Diencephalon (tissue), 1 donor: ENCODE results near the gene KLHL21. TPM values are rescaled to one million over a fixed set of nuclear protein-coding genes. Genes with fewer than 3 reads are reported as not detected.

Source experiments
- small RNA-seq: library from RNA; depleted of rRNA; stranded (forward); fragments of <200 nt; gene quantifications from one replicate; pipeline ENCODE3, GENCODE V24; 2014
- total RNA-seq: library from RNA; depleted of rRNA; stranded (reverse); fragments of >200 nt; gene quantifications from one replicate; pipeline ENCODE4 v1.2.3, GENCODE V29; 2014

Gene KLHL21, protein sequence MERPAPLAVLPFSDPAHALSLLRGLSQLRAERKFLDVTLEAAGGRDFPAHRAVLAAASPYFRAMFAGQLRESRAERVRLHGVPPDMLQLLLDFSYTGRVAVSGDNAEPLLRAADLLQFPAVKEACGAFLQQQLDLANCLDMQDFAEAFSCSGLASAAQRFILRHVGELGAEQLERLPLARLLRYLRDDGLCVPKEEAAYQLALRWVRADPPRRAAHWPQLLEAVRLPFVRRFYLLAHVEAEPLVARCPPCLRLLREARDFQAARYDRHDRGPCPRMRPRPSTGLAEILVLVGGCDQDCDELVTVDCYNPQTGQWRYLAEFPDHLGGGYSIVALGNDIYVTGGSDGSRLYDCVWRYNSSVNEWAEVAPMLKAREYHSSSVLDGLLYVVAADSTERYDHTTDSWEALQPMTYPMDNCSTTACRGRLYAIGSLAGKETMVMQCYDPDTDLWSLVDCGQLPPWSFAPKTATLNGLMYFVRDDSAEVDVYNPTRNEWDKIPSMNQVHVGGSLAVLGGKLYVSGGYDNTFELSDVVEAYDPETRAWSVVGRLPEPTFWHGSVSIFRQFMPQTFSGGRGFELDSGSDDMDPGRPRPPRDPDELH
- total RNA-seq, result 9.9 TPM

DNA sequence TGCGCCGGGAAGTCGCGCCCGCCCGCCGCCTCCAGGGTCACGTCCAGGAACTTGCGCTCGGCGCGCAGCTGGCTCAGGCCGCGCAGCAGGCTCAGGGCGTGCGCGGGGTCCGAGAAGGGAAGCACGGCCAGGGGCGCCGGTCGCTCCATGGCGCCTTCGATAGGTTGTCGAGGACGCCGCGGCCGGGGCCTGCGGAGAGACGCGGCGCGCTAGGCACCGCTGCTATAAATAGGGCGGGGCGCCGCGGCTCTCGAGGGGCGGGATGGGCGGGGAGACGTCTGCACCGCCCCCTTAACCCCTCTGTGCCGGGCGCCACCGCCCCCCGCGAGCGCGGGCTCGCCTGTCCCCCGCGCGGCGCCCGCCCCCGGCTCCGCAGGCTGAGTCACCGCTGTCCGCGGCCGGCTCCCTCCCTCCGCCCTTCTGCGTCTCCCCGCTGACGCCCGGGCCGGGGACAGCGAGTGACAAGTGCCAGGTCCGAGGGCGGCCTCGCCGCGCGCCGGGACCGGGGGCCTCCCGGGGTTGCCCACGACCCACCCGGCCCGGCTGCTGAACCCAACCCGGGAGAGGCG lies at the start of gene KLHL21:
TSS of gene KLHL21 (minus strand) at position 201 of the 569 bp plus-strand sequence. CDS start at position 149, 52 bp downstream.

DNA sequence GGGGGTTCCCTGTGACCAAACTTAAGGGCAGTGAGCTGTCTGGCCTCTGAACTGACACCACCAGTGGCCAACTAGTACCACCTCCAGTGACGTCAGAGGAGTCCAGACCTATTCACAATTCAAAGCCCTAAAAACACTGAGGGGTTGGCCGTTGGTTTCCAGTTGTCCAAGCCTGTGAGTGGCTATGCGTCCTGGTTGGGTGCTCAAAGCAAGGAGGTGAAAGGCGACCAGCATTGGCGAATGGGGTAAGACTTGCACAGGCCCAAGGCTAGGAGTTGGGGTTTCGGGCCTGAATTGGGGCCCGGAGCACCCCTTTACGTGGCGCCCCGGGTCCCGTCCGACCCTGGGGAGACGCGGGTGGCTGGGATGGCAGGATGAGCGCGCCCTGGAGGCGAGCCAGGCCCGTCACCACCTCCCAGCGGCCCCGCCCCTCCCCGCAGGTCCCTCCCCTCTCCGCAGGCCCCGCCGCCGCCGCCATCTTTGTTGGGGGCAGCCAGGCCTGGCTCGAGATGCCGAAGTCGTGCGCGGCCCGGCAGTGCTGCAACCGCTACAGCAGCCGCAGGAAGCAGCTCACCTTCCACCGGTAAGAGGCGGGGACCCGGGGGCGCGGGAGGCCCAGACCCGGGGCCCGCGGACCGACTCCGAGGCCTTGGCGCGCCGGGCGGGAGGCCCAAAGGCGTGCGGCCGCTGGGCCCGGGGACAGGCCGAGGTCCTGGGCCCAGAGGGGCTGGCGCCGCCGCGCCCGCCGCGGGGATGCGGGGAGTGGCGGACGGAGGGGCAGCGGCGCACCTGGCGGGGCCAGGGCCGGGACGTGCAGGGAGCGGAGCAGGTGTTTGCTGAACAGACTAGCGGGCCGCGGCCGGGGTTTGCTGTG lies 22.3 kb upstream of the KLHL21 start, which contains the start of gene THAP3:
TSS of gene THAP3 (plus strand) at position 159 of the 874 bp plus-strand sequence. CDS start at position 510, 351 bp downstream.

DNA sequence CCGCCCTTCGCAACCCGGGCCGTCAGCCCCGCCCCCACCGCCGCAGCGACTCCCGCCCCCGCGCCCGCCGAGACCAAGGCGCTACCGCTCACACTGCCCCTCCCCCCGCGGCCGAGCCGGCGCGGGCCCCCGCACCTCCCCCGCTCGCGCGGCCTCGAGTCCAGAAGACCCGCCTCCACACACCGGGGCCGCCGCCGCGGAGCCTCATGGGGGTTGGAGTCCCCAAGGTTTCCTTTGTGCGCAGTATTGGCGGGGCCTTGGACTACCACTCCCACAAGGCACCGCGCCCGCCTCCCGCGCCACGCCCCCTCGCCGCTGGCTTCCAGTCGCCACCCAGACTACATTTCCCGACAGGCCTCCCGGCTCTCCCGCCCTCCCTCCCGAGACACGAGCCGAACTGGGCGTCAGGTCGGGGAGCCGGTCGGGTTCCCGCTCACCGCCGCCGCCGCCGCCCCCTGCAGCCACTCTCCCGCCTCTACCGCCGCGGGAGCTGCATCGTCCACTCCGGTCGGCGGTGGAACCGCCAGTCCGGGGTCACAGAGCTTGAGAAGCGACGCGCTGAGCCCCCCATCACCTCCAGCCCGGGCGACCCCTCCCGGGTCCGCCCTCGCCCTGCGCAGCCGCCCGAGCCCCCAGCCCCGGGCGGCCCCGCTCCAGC lies 10.8 kb upstream of the KLHL21 start, which contains the start of gene PHF13:
TSS of gene PHF13 (plus strand) at position 371 of the 658 bp plus-strand sequence. CDS start 336 bp downstream, outside the sequence.

DNA sequence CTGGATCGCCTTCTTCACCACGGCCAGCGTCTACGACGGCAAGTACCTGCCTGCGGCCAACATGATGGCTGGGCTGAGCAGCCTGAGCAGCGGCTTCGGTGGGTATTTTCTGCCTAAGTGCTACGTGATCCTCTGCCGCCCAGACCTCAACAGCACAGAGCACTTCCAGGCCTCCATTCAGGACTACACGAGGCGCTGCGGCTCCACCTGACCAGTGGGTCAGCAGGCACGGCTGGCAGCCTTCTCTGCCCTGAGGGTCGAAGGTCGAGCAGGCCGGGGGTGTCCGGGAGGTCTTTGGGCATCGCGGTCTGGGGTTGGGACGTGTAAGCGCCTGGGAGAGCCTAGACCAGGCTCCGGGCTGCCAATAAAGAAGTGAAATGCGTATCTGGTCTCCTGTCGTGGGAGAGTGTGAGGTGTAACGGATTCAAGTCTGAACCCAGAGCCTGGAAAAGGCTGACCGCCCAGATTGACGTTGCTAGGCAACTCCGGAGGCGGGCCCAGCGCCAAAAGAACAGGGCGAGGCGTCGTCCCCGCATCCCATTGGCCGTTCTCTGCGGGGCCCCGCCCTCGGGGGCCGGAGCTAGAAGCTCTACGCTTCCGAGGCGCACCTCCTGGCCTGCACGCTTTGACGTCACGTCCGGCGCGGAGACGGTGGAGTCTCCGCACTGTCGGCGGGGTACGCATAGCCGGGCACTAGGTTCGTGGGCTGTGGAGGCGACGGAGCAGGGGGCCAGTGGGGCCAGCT lies 23.1 kb downstream of the KLHL21 start, which contains the start of gene ZBTB48:
TSS of gene ZBTB48 (plus strand) at position 621 of the 745 bp plus-strand sequence. CDS start 616 bp downstream, outside the sequence.

DNA sequence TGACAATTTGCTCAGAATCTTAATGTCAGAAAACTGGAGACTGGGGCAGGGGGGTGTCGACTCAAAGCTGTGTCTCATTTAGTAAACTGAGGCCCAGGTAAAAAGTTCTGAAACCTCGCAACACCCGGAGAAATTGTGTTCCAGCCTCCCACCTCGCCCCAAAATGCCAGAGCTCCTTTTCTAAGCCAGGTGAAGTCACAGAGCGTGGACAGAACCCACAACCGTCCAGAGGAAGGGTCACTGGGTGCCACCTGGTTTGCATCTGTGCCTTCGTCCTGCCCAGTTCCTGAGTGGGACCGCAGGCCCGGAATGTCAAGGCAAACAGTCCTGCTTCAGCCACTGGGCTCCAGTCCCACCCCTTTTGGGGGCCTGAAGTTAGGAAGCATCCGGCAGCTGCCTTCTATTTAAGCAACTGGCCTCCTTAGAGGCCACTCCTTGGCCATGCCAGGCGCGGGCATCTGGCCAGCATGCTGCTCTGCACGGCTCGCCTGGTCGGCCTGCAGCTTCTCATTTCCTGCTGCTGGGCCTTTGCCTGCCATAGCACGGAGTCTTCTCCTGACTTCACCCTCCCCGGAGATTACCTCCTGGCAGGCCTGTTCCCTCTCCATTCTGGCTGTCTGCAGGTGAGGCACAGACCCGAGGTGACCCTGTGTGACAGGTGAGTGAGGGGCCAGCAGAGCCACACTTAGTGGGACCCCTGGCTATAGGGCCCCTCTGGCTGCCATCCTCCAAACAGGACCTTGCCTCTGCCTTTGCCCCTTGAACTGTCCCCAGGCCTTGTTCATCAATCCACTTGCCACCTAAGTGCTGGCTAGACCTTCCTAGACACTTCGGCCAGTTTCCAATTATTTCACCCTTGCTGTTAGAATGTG lies 47.5 kb downstream of the KLHL21 start, which contains the start of gene TAS1R1:
TSS of gene TAS1R1 (plus strand) at position 401 of the 872 bp plus-strand sequence. CDS start at position 468, 67 bp downstream.

DNA sequence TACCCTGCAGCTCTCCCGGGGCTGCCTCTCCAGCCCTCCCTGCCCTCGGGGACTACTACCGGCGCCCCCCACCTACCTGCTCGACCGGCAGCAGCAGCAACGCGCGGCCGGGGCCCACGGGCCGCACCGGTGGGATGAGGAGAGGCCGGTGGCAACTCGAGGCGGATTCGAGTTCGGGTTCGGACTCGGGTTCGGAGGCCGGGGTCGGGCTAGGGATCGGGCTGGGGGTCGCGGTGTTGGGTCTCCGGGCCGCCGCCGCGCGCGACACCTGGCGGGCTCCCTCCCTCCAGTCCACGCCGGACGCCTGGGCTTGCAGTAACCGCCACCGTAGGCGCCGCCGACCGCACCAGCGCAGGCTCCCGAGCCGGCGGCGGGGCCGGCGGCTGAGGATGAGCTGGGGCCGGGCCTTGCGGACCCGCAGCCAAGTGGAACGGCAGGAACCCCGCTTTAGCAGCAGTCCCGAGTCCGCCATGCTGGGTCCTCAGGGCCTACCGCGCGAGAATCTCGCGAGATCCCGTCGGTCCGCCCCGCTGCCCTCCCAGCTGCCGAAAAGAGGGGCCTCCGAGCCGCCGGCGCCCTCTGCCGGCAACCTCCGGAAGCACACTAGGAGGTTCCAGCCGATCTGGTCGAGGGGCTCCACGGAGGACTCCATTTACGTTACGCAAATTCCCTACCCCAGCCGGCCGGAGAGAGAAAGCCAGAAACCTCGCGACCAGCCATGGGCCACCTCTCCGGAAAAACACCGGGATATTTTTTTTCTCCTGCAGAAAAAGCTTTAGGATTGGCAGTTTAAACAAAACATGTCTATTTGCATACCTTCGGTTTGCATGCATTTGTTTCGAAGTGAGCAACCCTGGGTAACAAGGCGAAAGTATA lies 48.4 kb downstream of the KLHL21 start, which contains the start of gene NOL9:
TSS of gene NOL9 (minus strand) at position 483 of the 876 bp plus-strand sequence. CDS start at position 472, 11 bp downstream.

Small RNAs within 50 kb of the gene (small RNA-seq; reads per million reads assigned to genes)
- not detected for gene RNU6-731P

Other genes starting within 250 kb of the KLHL21 start
- gene ACOT7, start 209.1 kb downstream of the KLHL21 start, total RNA-seq, result 77.7 TPM
- not detected for gene HES2, start 182.9 kb downstream of the KLHL21 start, total RNA-seq
- gene ESPN, start 178.1 kb downstream of the KLHL21 start, total RNA-seq, result 0.92 TPM
- gene TNFRSF25, start 136.7 kb downstream of the KLHL21 start, total RNA-seq, result 11.8 TPM
- gene PLEKHG5, start 111.2 kb downstream of the KLHL21 start, total RNA-seq, result 23.1 TPM
- gene NOL9, start 48.4 kb downstream of the KLHL21 start, total RNA-seq, result 33.7 TPM
- gene TAS1R1, start 47.6 kb downstream of the KLHL21 start, total RNA-seq, result not detected
- gene ZBTB48, start 22.9 kb downstream of the KLHL21 start, total RNA-seq, result 15.5 TPM
- 15.0 TPM for gene PHF13, start 10.9 kb upstream of the KLHL21 start, total RNA-seq
- gene THAP3, start 22.0 kb upstream of the KLHL21 start, total RNA-seq, result 20.1 TPM
- gene DNAJC11, start 98.9 kb upstream of the KLHL21 start, total RNA-seq, result 35.8 TPM
- 185 TPM for gene CAMTA1, start 182.6 kb upstream of the KLHL21 start, total RNA-seq